HL-60/S4 treated with phorbol 12-myristate 13-acetate at 8.2 ng/mL for 4 days and 3 days (cell line): ENCODE measurements around the gene ESRRB.

Source experiments
- in situ Hi-C: fragments of 300-500 bp; cut with MboI; formaldehyde crosslinking; loops from 2 replicates; pipeline ENCODE4 v1.15.0; 2022; ENCODE audit warnings: low sequenced_read_pairs

The ESRRB gene

GRCh38 chr14:76375947-76376404 is at the start of gene ESRRB:
ESRRB (plus strand) TSS chr14:76376137; CDS start chr14:76376402, 265 bp downstream.
- in situ Hi-C loops, result loop anchor here (25.0 kb wide), 1 partner anchor 314 kb away; no protein-coding TSS in a partner anchor

GRCh38 chr14:76326918-76327689 is 48.8 kb upstream of the ESRRB start:
- in situ Hi-C loops, result no loop called here

- in situ Hi-C loops, result no loop called here
Observed at GRCh38 chr14:76328457-76329137, 47.3 kb upstream of the ESRRB start.

GRCh38 chr14:76329154-76329928 is 46.6 kb upstream of the ESRRB start:
- in situ Hi-C loops, result no loop called here

GRCh38 chr14:76329951-76330350 is 46.0 kb upstream of the ESRRB start:
- in situ Hi-C loops, result no loop called here

GRCh38 chr14:76330411-76331327 is 45.3 kb upstream of the ESRRB start:
- in situ Hi-C loops, result no loop called here

- in situ Hi-C loops, result no loop called here
Observed at GRCh38 chr14:76331328-76332011, 44.5 kb upstream of the ESRRB start.

- in situ Hi-C loops, result no loop called here
Observed at GRCh38 chr14:76333664-76334063, 42.3 kb upstream of the ESRRB start.

- in situ Hi-C loops, result no loop called here
Observed at GRCh38 chr14:76334316-76334715, 41.6 kb upstream of the ESRRB start.

GRCh38 chr14:76336876-76337275 is 39.1 kb upstream of the ESRRB start:
- in situ Hi-C loops, result no loop called here

GRCh38 chr14:76337635-76338545 is 38.0 kb upstream of the ESRRB start:
- in situ Hi-C loops, result no loop called here

GRCh38 chr14:76339728-76340615 is 36.0 kb upstream of the ESRRB start:
- in situ Hi-C loops, result no loop called here

- in situ Hi-C loops, result no loop called here
Observed at GRCh38 chr14:76343386-76343785, 32.6 kb upstream of the ESRRB start.

GRCh38 chr14:76346391-76347160 is 29.4 kb upstream of the ESRRB start:
- in situ Hi-C loops, result no loop called here

- in situ Hi-C loops, result no loop called here
Observed at GRCh38 chr14:76348898-76349297, 27.0 kb upstream of the ESRRB start.

- in situ Hi-C loops, result no loop called here
Observed at GRCh38 chr14:76349993-76350392, 25.9 kb upstream of the ESRRB start.

- in situ Hi-C loops, result no loop called here
Observed at GRCh38 chr14:76350671-76351070, 25.3 kb upstream of the ESRRB start.
